Activated CD4-positive, alpha-beta memory T cell treated with anti-CD3 and anti-CD28 coated beads for 36 hours (primary cell): ENCODE measurements around the gene SNX13. TPM values are rescaled to one million over a fixed set of nuclear protein-coding genes. Genes with fewer than 3 reads are reported as not detected.
"Not testable (repeated sequence)": the region's sequence is repeated elsewhere in the genome, so short reads cannot be mapped to it uniquely, and the experiment has no call there.

Experiments used
- CTCF ChIA-PET: fragments of 350-600 bp; sonication (Branson Sonifier 250); formaldehyde crosslinking; loops from one replicate; lab custom pipeline; 2021; ENCODE audit warnings: antibody characterized with exemption, inconsistent platforms; lab: Charles Lee
- POLR2A ChIA-PET: fragments of 350-600 bp; sonication (Branson Sonifier 250); formaldehyde crosslinking; loops from one replicate; lab custom pipeline; 2021; ENCODE audit warnings: antibody characterized with exemption; lab: Charles Lee
- DNase-seq: peaks from one replicate; pipeline ENCODE4 v3.0.0-alpha.2; 2020
- H3K27ac Mint-ChIP-seq: one replicate; pipeline ENCODE4 v1.8.0; 2021; ENCODE audit warnings: mixed read lengths
- H3K27me3 Mint-ChIP-seq: one replicate; pipeline ENCODE4 v1.8.0; 2021; ENCODE audit warnings: mixed read lengths
- H3K36me3 Mint-ChIP-seq: one replicate; pipeline ENCODE4 v1.8.0; 2021; ENCODE audit warnings: mixed read lengths
- H3K4me1 Mint-ChIP-seq: one replicate; pipeline ENCODE4 v1.8.0; 2021; ENCODE audit warnings: low read depth, mixed read lengths
- H3K4me3 Mint-ChIP-seq: one replicate; pipeline ENCODE4 v1.8.0; 2021; ENCODE audit warnings: mild to moderate bottlenecking, mixed read lengths
- H3K9me3 Mint-ChIP-seq: one replicate; pipeline ENCODE4 v1.8.0; 2021; ENCODE audit warnings: mixed read lengths
- intact Hi-C: fragments of 100-400 bp; cut with micrococcal nuclease; formaldehyde crosslinking; loops from one replicate; pipeline ENCODE4 v1.15.1; 2023
- total RNA-seq, 2 experiments: library from RNA; stranded (reverse); gene quantifications; one replicate each; pipeline ENCODE4 v1.2.3, GENCODE V29; 2021

SNX13 gene
- total RNA-seq, 2 experiments from 2014 or later, result 18.6 to 19.8 TPM

GRCh38 chr7:17910377-17910776 is 29.9 kb downstream of the SNX13 start:
- POLR2A ChIA-PET, result no interaction called here
- CTCF ChIA-PET, result no interaction called here
- H3K9me3 Mint-ChIP-seq, result peaks cover 7% of the 10 kb centered on the region
- H3K27ac Mint-ChIP-seq, result no peak overlapping the region
- peaks cover 30% of the 10 kb centered on the region for H3K4me1 Mint-ChIP-seq
- H3K27me3 Mint-ChIP-seq, result no peaks in the 10 kb centered on the region
- H3K4me3 Mint-ChIP-seq, result no peak overlapping the region
- H3K36me3 Mint-ChIP-seq, result peaks cover 19% of the 10 kb centered on the region
- no peak for DNase-seq
- intact Hi-C loops, result no loop called here

DNA sequence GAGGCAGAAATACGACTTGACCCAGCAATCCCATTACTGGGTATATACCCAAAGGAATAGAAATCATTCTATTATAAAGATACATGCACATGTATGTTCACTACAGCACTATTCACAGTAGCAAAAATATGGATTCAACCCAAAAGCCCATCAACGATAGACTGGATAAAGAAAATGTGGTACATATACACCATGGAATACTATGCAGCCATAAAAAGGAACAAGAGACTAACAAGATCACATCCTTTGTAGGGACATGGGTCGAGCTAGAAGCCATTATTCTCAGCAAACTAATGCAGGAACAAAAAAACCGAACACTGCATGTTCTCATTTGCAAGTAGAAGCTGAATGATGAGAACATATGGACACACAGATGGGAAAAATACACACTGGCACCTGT is 31.0 kb downstream of the SNX13 start:
- H3K9me3 Mint-ChIP-seq, H3K27ac Mint-ChIP-seq, H3K4me3 Mint-ChIP-seq, intact Hi-C loops, DNase-seq, CTCF ChIA-PET, H3K27me3 Mint-ChIP-seq: not testable (repeated sequence)
- peaks cover 33% of the 10 kb centered on the region for H3K4me1 Mint-ChIP-seq
- H3K36me3 Mint-ChIP-seq, result peaks cover 19% of the 10 kb centered on the region
- POLR2A ChIA-PET, result interaction anchor here (0.8 kb wide), 1 partner anchor 11 kb away, joined by 3 read pairs; no protein-coding TSS in a partner anchor

GRCh38 chr7:17907014-17907413 is 33.3 kb downstream of the SNX13 start:
- peaks cover 19% of the 10 kb centered on the region for H3K36me3 Mint-ChIP-seq
- H3K27me3 Mint-ChIP-seq, result no peaks in the 10 kb centered on the region
- intact Hi-C loops, result no loop called here
- H3K9me3 Mint-ChIP-seq, result peaks cover 7% of the 10 kb centered on the region
- no peak for DNase-seq
- no peak overlapping the region for H3K27ac Mint-ChIP-seq
- H3K4me3 Mint-ChIP-seq, result no peak overlapping the region
- CTCF ChIA-PET, result no interaction called here
- peaks cover 45% of the 10 kb centered on the region for H3K4me1 Mint-ChIP-seq
- POLR2A ChIA-PET, result no interaction called here

DNA sequence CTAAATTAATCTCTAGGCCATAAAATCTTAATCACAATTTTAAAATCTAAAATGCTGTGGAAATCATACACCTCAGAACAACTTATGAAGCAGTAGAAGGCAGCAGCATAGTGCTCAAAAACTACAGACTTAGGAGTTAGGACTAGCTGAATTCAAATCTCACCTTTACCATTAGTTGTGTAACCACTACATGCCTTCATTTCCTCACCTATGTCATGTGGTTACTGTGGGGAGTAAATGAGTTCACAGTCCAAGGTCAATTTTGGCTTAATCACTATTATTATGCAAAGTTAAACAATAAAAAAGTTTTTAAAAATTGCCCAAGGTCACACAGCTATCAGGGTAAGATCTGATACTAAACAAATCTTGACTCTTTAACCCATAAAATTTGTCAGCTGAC is 37.0 kb downstream of the SNX13 start:
- POLR2A ChIA-PET, result no interaction called here
- CTCF ChIA-PET, result no interaction called here

GRCh38 chr7:17902599-17902998 is 37.7 kb downstream of the SNX13 start:
- Mint-ChIP-seq H3K4me1 (peaks cover 27% of the 10 kb centered on the region), H3K9me3 (no peaks in the 10 kb centered on the region), H3K4me3 (no peak overlapping the region), H3K36me3 (no peaks in the 10 kb centered on the region), H3K27ac (no peak overlapping the region), H3K27me3 (no peaks in the 10 kb centered on the region)
- ChIA-PET CTCF (no interaction called here), POLR2A (no interaction called here)
- intact Hi-C loops, result no loop called here
- no peak for DNase-seq

More for the DNA sequence above, 37.0 kb downstream of the SNX13 start:
- peaks cover 4% of the 10 kb centered on the region for H3K36me3 Mint-ChIP-seq
- H3K4me3 Mint-ChIP-seq, result no peak overlapping the region
- intact Hi-C loops, result no loop called here
- peaks cover 35% of the 10 kb centered on the region for H3K4me1 Mint-ChIP-seq
- H3K27ac Mint-ChIP-seq, result no peak overlapping the region
- no peaks in the 10 kb centered on the region for H3K27me3 Mint-ChIP-seq
- DNase-seq, result no peak
- no peaks in the 10 kb centered on the region for H3K9me3 Mint-ChIP-seq

DNA sequence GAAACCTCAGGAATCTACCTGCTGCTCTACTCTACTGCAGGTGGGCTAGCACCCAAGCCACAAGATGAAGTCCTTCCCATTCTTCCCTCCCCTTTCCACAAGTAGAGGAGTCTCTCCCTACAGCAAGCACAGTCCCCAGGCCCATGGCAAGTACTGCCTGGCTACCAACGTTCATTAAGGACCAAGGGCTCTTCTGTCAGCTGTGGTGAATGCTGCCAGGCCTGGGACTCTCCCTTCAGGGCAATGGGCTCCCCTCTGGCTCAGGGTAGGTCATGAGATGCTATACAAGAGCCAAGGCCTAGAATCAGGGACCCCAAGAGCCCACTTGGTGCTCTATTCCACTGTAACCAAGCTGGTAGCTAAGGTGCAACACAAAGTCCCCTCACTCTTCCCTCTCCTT is 39.8 kb downstream of the SNX13 start:
- H3K27me3 Mint-ChIP-seq, result no peaks in the 10 kb centered on the region
- ChIA-PET POLR2A (no interaction called here), CTCF (no interaction called here)
- H3K4me1 Mint-ChIP-seq, result peaks cover 17% of the 10 kb centered on the region
- H3K4me3 Mint-ChIP-seq, result no peak overlapping the region
- no peak for DNase-seq
- no peaks in the 10 kb centered on the region for H3K9me3 Mint-ChIP-seq
- no peaks in the 10 kb centered on the region for H3K36me3 Mint-ChIP-seq
- intact Hi-C loops, result no loop called here
- H3K27ac Mint-ChIP-seq, result no peak overlapping the region

- intact Hi-C loops, result no loop called here
- no peak for DNase-seq
- POLR2A ChIA-PET, result interaction anchor here (0.7 kb wide), 1 partner anchor 11 kb away, joined by 3 read pairs; no protein-coding TSS in a partner anchor
- Mint-ChIP-seq H3K4me3 (no peak overlapping the region), H3K36me3 (no peaks in the 10 kb centered on the region), H3K27me3 (no peaks in the 10 kb centered on the region), H3K4me1 (peaks cover 3% of the 10 kb centered on the region), H3K9me3 (no peaks in the 10 kb centered on the region), H3K27ac (no peak overlapping the region)
- CTCF ChIA-PET, result no interaction called here
Observed at GRCh38 chr7:17898111-17898510, 42.2 kb downstream of the SNX13 start.

DNA sequence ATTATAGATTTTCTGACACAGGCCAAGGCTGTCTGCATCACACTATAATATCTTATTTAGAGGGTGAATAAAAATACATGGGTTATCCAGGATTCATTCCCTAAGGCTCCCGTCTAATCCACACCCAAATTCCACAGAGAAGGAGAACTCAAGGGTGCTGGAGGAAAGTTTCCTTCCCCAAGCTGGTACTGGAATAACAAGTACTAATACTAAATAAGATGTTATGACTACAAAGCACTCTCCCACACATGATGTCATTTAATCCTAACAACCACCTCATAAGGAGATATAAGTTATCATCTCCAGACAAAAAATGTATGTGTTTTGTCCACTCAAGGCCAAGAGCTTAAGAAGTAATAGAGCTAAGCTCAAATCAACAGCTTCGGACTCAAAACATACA is 53.0 kb downstream of the SNX13 start:
- POLR2A ChIA-PET, result no interaction called here
- Mint-ChIP-seq H3K27me3 (no peaks in the 10 kb centered on the region), H3K4me3 (no peak overlapping the region), H3K27ac (no peak overlapping the region), H3K4me1 (no peaks in the 10 kb centered on the region), H3K36me3 (peaks cover 33% of the 10 kb centered on the region), H3K9me3 (no peaks in the 10 kb centered on the region)
- no peak for DNase-seq
- intact Hi-C loops, result no loop called here
- CTCF ChIA-PET, result interaction anchor here (0.6 kb wide), 1 partner anchor 79 kb away, joined by 3 read pairs; no protein-coding TSS in a partner anchor

GRCh38 chr7:17882685-17883084 is 57.6 kb downstream of the SNX13 start:
- Mint-ChIP-seq H3K27me3 (no peaks in the 10 kb centered on the region), H3K4me3 (no peak overlapping the region), H3K36me3 (peaks cover 25% of the 10 kb centered on the region), H3K4me1 (no peaks in the 10 kb centered on the region), H3K27ac (no peak overlapping the region), H3K9me3 (no peaks in the 10 kb centered on the region)
- POLR2A ChIA-PET, result no interaction called here
- intact Hi-C loops, result no loop called here
- DNase-seq, result no peak
- CTCF ChIA-PET, result no interaction called here

DNA sequence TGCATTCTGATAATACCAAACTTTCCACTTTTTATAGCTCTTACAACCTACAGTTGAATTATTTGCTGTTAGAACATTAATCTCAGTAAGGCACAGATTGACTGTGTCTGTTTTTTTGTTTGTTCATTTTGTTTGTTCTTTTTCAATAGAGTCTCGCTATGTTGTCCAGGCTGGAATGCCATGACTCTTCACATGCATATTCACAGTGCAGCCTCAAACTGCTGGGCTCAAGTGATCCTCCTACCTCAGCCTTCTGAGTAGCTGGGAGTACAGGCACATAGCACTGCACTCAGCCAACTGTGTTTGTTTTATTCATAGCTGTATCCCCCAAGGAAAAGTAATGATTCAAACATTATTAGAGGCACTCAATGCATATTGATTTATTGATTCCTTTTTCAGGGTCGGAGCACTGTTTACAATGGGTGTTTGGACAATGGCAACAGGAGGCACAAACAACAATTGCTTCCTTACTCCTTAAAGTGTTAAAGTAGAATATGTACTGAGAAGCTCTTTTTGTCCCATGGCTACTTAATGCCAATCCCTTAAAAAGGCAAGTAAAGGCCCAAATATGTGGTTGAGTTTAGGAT is 61.1 kb downstream of the SNX13 start:
- DNase-seq, result no peak
- intact Hi-C loops, result no loop called here
- H3K4me1 Mint-ChIP-seq, result no peaks in the 10 kb centered on the region
- no peak overlapping the region for H3K27ac Mint-ChIP-seq
- no peak overlapping the region for H3K4me3 Mint-ChIP-seq
- peaks cover 16% of the 10 kb centered on the region for H3K36me3 Mint-ChIP-seq
- no peaks in the 10 kb centered on the region for H3K9me3 Mint-ChIP-seq
- H3K27me3 Mint-ChIP-seq, result no peaks in the 10 kb centered on the region
- POLR2A ChIA-PET, result no interaction called here
- CTCF ChIA-PET, result no interaction called here

- no peak overlapping the region for H3K27ac Mint-ChIP-seq
- CTCF ChIA-PET, result no interaction called here
Observed at GRCh38 chr7:17878627-17879026, 61.7 kb downstream of the SNX13 start.

GRCh38 chr7:17871815-17872533 is 68.3 kb downstream of the SNX13 start:
- POLR2A ChIA-PET, result no interaction called here
- Mint-ChIP-seq H3K4me1 (peaks cover 13% of the 10 kb centered on the region), H3K27me3 (no peaks in the 10 kb centered on the region), H3K9me3 (no peaks in the 10 kb centered on the region), H3K27ac (no peak overlapping the region), H3K4me3 (no peak overlapping the region), H3K36me3 (peaks cover 44% of the 10 kb centered on the region)
- DNase-seq, result no peak
- CTCF ChIA-PET, result interaction anchor here (1.1 kb wide), 1 partner anchor 101 kb away, joined by 3 read pairs; no protein-coding TSS in a partner anchor
- intact Hi-C loops, result no loop called here

More at GRCh38 chr7:17878627-17879026, 61.7 kb downstream of the SNX13 start:
- no peaks in the 10 kb centered on the region for H3K27me3 Mint-ChIP-seq
- intact Hi-C loops, result no loop called here
- H3K36me3 Mint-ChIP-seq, result peaks cover 19% of the 10 kb centered on the region
- H3K4me3 Mint-ChIP-seq, result no peak overlapping the region
- POLR2A ChIA-PET, result no interaction called here
- no peak for DNase-seq
- H3K4me1 Mint-ChIP-seq, result no peaks in the 10 kb centered on the region
- H3K9me3 Mint-ChIP-seq, result no peaks in the 10 kb centered on the region

- Mint-ChIP-seq H3K27me3 (no peaks in the 10 kb centered on the region), H3K36me3 (peaks cover 56% of the 10 kb centered on the region), H3K27ac (no peak overlapping the region), H3K4me1 (peaks cover 13% of the 10 kb centered on the region), H3K9me3 (peaks cover 6% of the 10 kb centered on the region), H3K4me3 (no peak overlapping the region)
- CTCF ChIA-PET, result no interaction called here
- no peak for DNase-seq
- POLR2A ChIA-PET, result no interaction called here
- intact Hi-C loops, result no loop called here
Observed at GRCh38 chr7:17870406-17870805, 69.9 kb downstream of the SNX13 start.
